T-cell (primary cell): ENCODE measurements around the gene CAP2. TPM values are rescaled to one million over a fixed set of nuclear protein-coding genes. Genes with fewer than 3 reads are reported as not detected.

ENCODE experiments used
- ATAC-seq, 4 experiments: fragments of 200-7000 bp in 3 of 4; fragments of 150-1000 bp in 1 of 4; cut with Tn5 transposase; replicated peaks in 1 of 4; 1 replicate in 3 of 4; 2 replicates in 1 of 4; pipeline ENCODE4 v1.10.0; 2021; ENCODE audit warnings: moderate library complexity in 3 of 4, mild to moderate bottlenecking in 2 of 4, moderate number of reproducible peaks in 1 of 4
- CTCF ChIA-PET, 2 donors: fragments of 300-600 bp; sonication (Branson Sonifier 250); formaldehyde crosslinking; loops; one replicate each; lab custom pipeline; 2022; ENCODE audit warnings: antibody characterized with exemption in 2 of 2; lab: Charles Lee
- POLR2A ChIA-PET, 2 donors: fragments of 300-600 bp; sonication (Branson Sonifier 250); formaldehyde crosslinking; loops; one replicate each; lab custom pipeline; 2022; ENCODE audit warnings: antibody characterized with exemption in 2 of 2; lab: Charles Lee
- DNase-seq, 35 experiments: peaks; one replicate each; pipeline versions ENCODE4 v3.0.0 to v3.0.0-alpha.2; 2013 to 2023
- H3K27ac ChIP-seq: one replicate; pipeline ENCODE4 v1.5.1; 2013; ENCODE audit warnings: low read length
- H3K27me3 ChIP-seq, 2 experiments: replicated peaks in 1 of 2; 1 replicate in 1 of 2; 2 replicates in 1 of 2; pipeline versions ENCODE4 v1.6.1 to v1.7.0; 2013; ENCODE audit warnings: low read length in 1 of 2, mixed read lengths in 1 of 2; ENCODE audit not compliant: control insufficient read depth in 2 of 2, insufficient read depth in 2 of 2; ENCODE audit errors: extremely low read depth in 1 of 2
- H3K36me3 ChIP-seq, 2 donors: 1 replicate in 1 of 2; 2 replicates in 1 of 2; pipeline versions ENCODE4 v1.6.1 to v1.7.0; 2013; ENCODE audit warnings: low read length in 1 of 2; ENCODE audit not compliant: control insufficient read depth in 2 of 2, insufficient read depth in 1 of 2; ENCODE audit errors: extremely low read depth in 1 of 2
- H3K4me1 ChIP-seq, 2 experiments: 1 replicate in 1 of 2; 2 replicates in 1 of 2; pipeline versions ENCODE4 v1.6.1 to v1.7.0; 2013; ENCODE audit warnings: low read length in 2 of 2, mixed read lengths in 1 of 2; ENCODE audit not compliant: insufficient read depth in 2 of 2, control insufficient read depth in 1 of 2; ENCODE audit errors: extremely low read depth in 1 of 2
- H3K4me3 ChIP-seq, 2 donors: 1 replicate in 1 of 2; 2 replicates in 1 of 2; pipeline versions ENCODE4 v1.5.1 to v1.7.0; 2013; ENCODE audit warnings: mild to moderate bottlenecking in 2 of 2, low read length in 1 of 2, moderate library complexity in 1 of 2; ENCODE audit not compliant: control insufficient read depth in 1 of 2; ENCODE audit errors: extremely low read depth in 1 of 2
- H3K9me3 ChIP-seq: 2 replicates; pipeline ENCODE4 v1.7.0; 2013
- H3K27ac Mint-ChIP-seq, 2 donors: one replicate each; pipeline ENCODE4 v1.8.0; 2020 to 2021; ENCODE audit warnings: mild to moderate bottlenecking in 2 of 2, mixed read lengths in 2 of 2
- H3K27me3 Mint-ChIP-seq, 2 donors: one replicate each; pipeline ENCODE4 v1.8.0; 2021 to 2022; ENCODE audit warnings: mixed read lengths in 2 of 2
- H3K36me3 Mint-ChIP-seq: one replicate; pipeline ENCODE4 v1.8.0; 2021; ENCODE audit warnings: mixed read lengths
- H3K4me1 Mint-ChIP-seq, 3 donors: one replicate each; pipeline ENCODE4 v1.8.0; 2020 to 2022; ENCODE audit warnings: mixed read lengths in 3 of 3, mild to moderate bottlenecking in 1 of 3
- H3K4me3 Mint-ChIP-seq, 3 donors: one replicate each; pipeline ENCODE4 v1.8.0; 2020 to 2022; ENCODE audit warnings: mild to moderate bottlenecking in 3 of 3, mixed read lengths in 3 of 3, moderate library complexity in 3 of 3
- H3K9me3 Mint-ChIP-seq, 3 donors: one replicate each; pipeline ENCODE4 v1.8.0; 2020 to 2022; ENCODE audit warnings: mixed read lengths in 3 of 3
- WGBS: methylation state at CpG from one replicate; pipeline ENCODE4 v1.1.5; 2013; ENCODE audit warnings: missing lambda C conversion rate; ENCODE audit not compliant: insufficient coverage; 5-methylcytosine and 5-hydroxymethylcytosine counted together
- total RNA-seq, 35 experiments: library from RNA in 6 of 35; stranded (reverse) in 6 of 35; fragments of 120-200 nt in 1 of 35; gene quantifications; one replicate each; pipeline versions ENCODE4 v1.2.1 to v1.2.4 and lab custom pipeline; 2013 to 2026

Gene CAP2
- total RNA-seq, 5 donors from 2014 or later (not counting 1 experiment from before 2014, with no cell fraction given): 0.20 TPM; not detected in 4

- Histone ChIP-seq H3K4me1 (no peaks in the 10 kb centered on the region), H3K36me3 (no peaks in the 10 kb centered on the region), H3K9me3 (no peaks in the 10 kb centered on the region), H3K27ac (no peak overlapping the region), H3K4me3 (no peak overlapping the region), H3K27me3 (peaks cover 0 to 2% of the 10 kb centered on the region in 2 experiments)
- Mint-ChIP-seq H3K27me3 (peaks cover 18% of the 10 kb centered on the region in 2 donors), H3K9me3 (no peaks in the 10 kb centered on the region), H3K4me1 (no peaks in the 10 kb centered on the region), H3K27ac (no peak overlapping the region), H3K36me3 (no peaks in the 10 kb centered on the region), H3K4me3 (no peak overlapping the region)
- no peak for DNase-seq
- CTCF ChIA-PET: no interaction called here
- WGBS: 88% methylated on average over 10 of the region's 11 CpGs
- POLR2A ChIA-PET: no interaction called here
- no peak for ATAC-seq
These were observed 90.1 kb downstream of the CAP2 start for GRCh38 chr6:17483391-17484016.

- Histone ChIP-seq H3K9me3 (no peaks in the 10 kb centered on the region), H3K27me3 (peaks cover 0 to 2% of the 10 kb centered on the region in 2 experiments), H3K36me3 (no peaks in the 10 kb centered on the region), H3K27ac (no peak overlapping the region), H3K4me3 (no peak overlapping the region), H3K4me1 (no peaks in the 10 kb centered on the region)
- WGBS: 89% methylated on average over 7 of the region's 10 CpGs
- ChIA-PET CTCF (interaction anchor here in 1 of 2 donors (0.6 kb wide), 1 partner anchor 1108 kb away, joined by 3 read pairs; no protein-coding TSS in a partner anchor), POLR2A (no interaction called here)
- H3K27ac Mint-ChIP-seq: no peak overlapping the region
- DNase-seq: no peak
- no peak for ATAC-seq
- no peaks in the 10 kb centered on the region for H3K4me1 Mint-ChIP-seq
- no peaks in the 10 kb centered on the region for H3K9me3 Mint-ChIP-seq
- no peaks in the 10 kb centered on the region for H3K36me3 Mint-ChIP-seq
- no peak overlapping the region for H3K4me3 Mint-ChIP-seq
- H3K27me3 Mint-ChIP-seq: peaks cover 18% of the 10 kb centered on the region in 2 donors
These were observed 90.9 kb downstream of the CAP2 start for GRCh38 chr6:17484201-17484849.

- Mint-ChIP-seq H3K4me1 (no peaks in the 10 kb centered on the region), H3K27ac (no peak overlapping the region), H3K27me3 (peaks cover 18 to 20% of the 10 kb centered on the region in 2 donors), H3K36me3 (no peaks in the 10 kb centered on the region), H3K4me3 (no peak overlapping the region), H3K9me3 (no peaks in the 10 kb centered on the region)
- Histone ChIP-seq H3K9me3 (no peaks in the 10 kb centered on the region), H3K27me3 (peaks cover 0 to 2% of the 10 kb centered on the region in 2 experiments), H3K36me3 (no peaks in the 10 kb centered on the region), H3K4me3 (no peak overlapping the region), H3K4me1 (no peaks in the 10 kb centered on the region), H3K27ac (no peak overlapping the region)
- 100% methylated on average over 2 of the region's 4 CpGs for WGBS
- DNase-seq: no peak
- no peak for ATAC-seq
- CTCF ChIA-PET: interaction anchor here in 1 of 2 donors (0.6 kb wide), 1 partner anchor 777 kb away, joined by 3 read pairs; no protein-coding TSS in a partner anchor
- POLR2A ChIA-PET: no interaction called here
These were observed 91.8 kb downstream of the CAP2 start for GRCh38 chr6:17485181-17485580.

- no peak for DNase-seq
- Histone ChIP-seq H3K36me3 (no peaks in the 10 kb centered on the region), H3K9me3 (no peaks in the 10 kb centered on the region), H3K4me3 (no peak overlapping the region), H3K27me3 (peaks cover 0 to 6% of the 10 kb centered on the region in 2 experiments), H3K27ac (no peak overlapping the region), H3K4me1 (no peaks in the 10 kb centered on the region)
- CTCF ChIA-PET: interaction anchor here in 1 of 2 donors (0.6 kb wide), 1 partner anchor 778 kb away, joined by 3 read pairs; no protein-coding TSS in a partner anchor
- WGBS: no CpG with 5 or more reads among the region's 2 CpGs
- no peak for ATAC-seq
- Mint-ChIP-seq H3K27ac (no peak overlapping the region), H3K4me3 (no peak overlapping the region), H3K9me3 (no peaks in the 10 kb centered on the region), H3K4me1 (no peaks in the 10 kb centered on the region), H3K27me3 (peaks cover 20 to 25% of the 10 kb centered on the region in 2 donors), H3K36me3 (no peaks in the 10 kb centered on the region)
- POLR2A ChIA-PET: no interaction called here
These were observed 92.6 kb downstream of the CAP2 start for GRCh38 chr6:17485946-17486345.

GRCh38 chr6:17486680-17487079 is 93.3 kb downstream of the CAP2 start:
- no peaks in the 10 kb centered on the region for H3K36me3 ChIP-seq
- Mint-ChIP-seq H3K9me3 (no peaks in the 10 kb centered on the region), H3K4me1 (no peaks in the 10 kb centered on the region), H3K4me3 (no peak overlapping the region), H3K36me3 (no peaks in the 10 kb centered on the region), H3K27me3 (peaks cover 26 to 30% of the 10 kb centered on the region in 2 donors), H3K27ac (no peak overlapping the region)
- ChIA-PET POLR2A (no interaction called here), CTCF (no interaction called here)
- no peak for DNase-seq
- H3K9me3 ChIP-seq: no peaks in the 10 kb centered on the region
- peaks cover 0 to 6% of the 10 kb centered on the region in 2 experiments for H3K27me3 ChIP-seq
- no CpG with 5 or more reads among the region's 4 CpGs for WGBS
- no peak overlapping the region for H3K4me3 ChIP-seq
- no peak for ATAC-seq
- H3K27ac ChIP-seq: no peak overlapping the region
- H3K4me1 ChIP-seq: no peaks in the 10 kb centered on the region

- Histone ChIP-seq H3K27me3 (peaks cover 0 to 4% of the 10 kb centered on the region in 2 experiments), H3K36me3 (no peaks in the 10 kb centered on the region), H3K9me3 (no peaks in the 10 kb centered on the region), H3K4me3 (no peak overlapping the region), H3K27ac (no peak overlapping the region), H3K4me1 (no peaks in the 10 kb centered on the region)
- ATAC-seq (no peak), DNase-seq (no peak)
- H3K27ac Mint-ChIP-seq: no peak overlapping the region
- 22% methylated on average over 4 of the region's 4 CpGs for WGBS
- H3K36me3 Mint-ChIP-seq: no peaks in the 10 kb centered on the region
- no peaks in the 10 kb centered on the region for H3K4me1 Mint-ChIP-seq
- POLR2A ChIA-PET: interaction anchor here in 1 of 2 donors (0.6 kb wide), 1 partner anchor 253 kb away, joined by 3 read pairs; no protein-coding TSS in a partner anchor
- H3K9me3 Mint-ChIP-seq: no peaks in the 10 kb centered on the region
- no peak overlapping the region for H3K4me3 Mint-ChIP-seq
- peaks cover 39 to 50% of the 10 kb centered on the region in 2 donors for H3K27me3 Mint-ChIP-seq
- CTCF ChIA-PET: no interaction called here
These were observed 97.3 kb downstream of the CAP2 start for GRCh38 chr6:17490724-17491123.
